Measurements from ENCODE around the gene TRIM65. TPM values are rescaled to one million over a fixed set of nuclear protein-coding genes. Genes with fewer than 3 reads are reported as not detected.

TRIM65 gene
- total and polyA plus RNA-seq, 2 of the 13 experiments (the other 11 are each of a cell fraction or from before 2014, with no cell fraction given): 10.3 to 22.4 TPM

DNA sequence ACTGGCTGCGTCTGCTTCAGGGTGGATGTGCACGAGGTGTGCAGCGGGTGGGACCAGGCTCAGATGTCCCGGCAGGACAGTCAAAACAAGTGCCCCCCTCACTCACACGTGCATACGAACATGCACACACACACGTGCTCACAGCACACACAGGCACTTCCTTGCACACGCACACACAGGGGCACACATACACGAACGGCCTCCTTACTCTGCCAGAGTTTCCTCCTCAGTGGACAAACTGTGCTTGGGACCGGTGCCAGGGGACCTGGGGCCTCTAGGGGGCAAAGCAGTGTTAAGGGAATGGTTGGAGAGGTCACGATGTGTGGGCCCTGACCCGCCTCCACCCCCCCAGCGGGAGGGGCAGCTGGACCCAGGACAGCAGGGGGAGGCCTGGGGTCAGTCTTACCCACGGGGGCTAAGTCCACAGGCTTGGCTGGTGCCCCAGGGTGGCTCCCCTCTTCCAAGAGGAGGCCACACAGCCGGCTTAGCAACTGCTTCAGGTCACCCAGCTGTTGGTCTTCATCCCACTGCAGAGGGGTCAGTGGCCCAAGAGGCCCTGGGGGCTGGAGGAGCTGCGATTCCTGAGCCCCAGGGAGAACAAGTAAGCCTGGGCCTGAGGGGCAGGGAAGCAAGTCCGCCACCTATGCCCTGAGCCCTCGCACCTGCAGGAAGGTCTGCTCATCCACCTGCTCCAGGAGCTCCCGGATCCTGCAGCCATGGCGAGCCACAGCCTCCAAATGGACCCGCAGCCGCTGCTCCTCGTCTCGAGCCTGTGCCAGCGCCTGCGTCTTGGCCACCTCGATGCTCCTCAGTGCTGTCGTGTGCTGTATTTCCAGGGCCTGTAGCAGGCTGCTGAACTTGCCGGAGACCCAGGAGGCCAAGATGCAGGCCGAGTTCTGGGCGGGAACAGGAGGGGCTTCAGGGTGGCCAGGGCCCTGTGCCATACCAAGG is 4.9 kb downstream of the TRIM65 start (continued):
- TF ChIP-seq ZNF407 (CRISPR knock-in tag; IDR thresholded peaks at IDR 0.05; ENCODE audit: not compliant biosample characterization) (peak; percentile 67), TCF12 (IDR thresholded peaks at IDR 0.05) (no peak), TCF12 (CRISPR knock-in tag; IDR thresholded peaks at IDR 0.05) (peak; percentile 15; the same call in 1 of the 2 replicates), GATA4 (IDR thresholded peaks at IDR 0.05; ENCODE audit: borderline replicate concordance, low read depth) (no peak), ZNF619 (CRISPR knock-in tag; IDR thresholded peaks at IDR 0.05) (no peak), SIN3B (IDR thresholded peaks at IDR 0.05; ENCODE audit: low read length) (no peak), ZNF564 (CRISPR knock-in tag; IDR thresholded peaks at IDR 0.05) (peak; percentile 55; the same call in 1 of the 2 replicates), ZXDC (CRISPR knock-in tag; IDR thresholded peaks at IDR 0.05) (peak; percentile 48; the same call in 1 of the 2 replicates), HNF4G (IDR thresholded peaks at IDR 0.05; ENCODE audit: borderline replicate concordance, low read depth, low read length) (peak; percentile 90), HNF4G (CRISPR knock-in tag; IDR thresholded peaks at IDR 0.05; ENCODE audit: borderline replicate concordance, low read depth) (peak; percentile 80), DMAP1 (CRISPR knock-in tag; IDR thresholded peaks at IDR 0.05) (peak; percentile 67; the same call in 1 of the 2 replicates), TBL1XR1 (IDR thresholded peaks at IDR 0.05; ENCODE audit: borderline replicate concordance, low read length, partially characterized antibody) (no peak), ZNF30 (CRISPR knock-in tag; IDR thresholded peaks at IDR 0.05) (peak; percentile 63), SKI (IDR thresholded peaks at IDR 0.05; ENCODE audit: partially characterized antibody) (no peak), NFYB (CRISPR knock-in tag; IDR thresholded peaks at IDR 0.05) (peak; percentile 44; the same call in 1 of the 2 replicates), ZNF558 (CRISPR knock-in tag; IDR thresholded peaks at IDR 0.05; ENCODE audit: borderline replicate concordance) (peak; percentile 37), ZNF549 (CRISPR knock-in tag; IDR thresholded peaks at IDR 0.05) (no peak)
- TF ChIP-seq, protein P1, sequence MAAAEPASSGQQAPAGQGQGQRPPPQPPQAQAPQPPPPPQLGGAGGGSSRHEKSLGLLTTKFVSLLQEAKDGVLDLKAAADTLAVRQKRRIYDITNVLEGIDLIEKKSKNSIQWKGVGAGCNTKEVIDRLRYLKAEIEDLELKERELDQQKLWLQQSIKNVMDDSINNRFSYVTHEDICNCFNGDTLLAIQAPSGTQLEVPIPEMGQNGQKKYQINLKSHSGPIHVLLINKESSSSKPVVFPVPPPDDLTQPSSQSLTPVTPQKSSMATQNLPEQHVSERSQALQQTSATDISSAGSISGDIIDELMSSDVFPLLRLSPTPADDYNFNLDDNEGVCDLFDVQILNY (CRISPR knock-in tag; conservative IDR thresholded peaks at IDR 0.05): no peak; the same call in 1 of the 2 replicates

All from HepG2 (cell line).